Calu3 (cell line): ENCODE measurements around the gene MKNK1. TPM values are rescaled to one million over a fixed set of nuclear protein-coding genes. Genes with fewer than 3 reads are reported as not detected.

Experiments
- BruUV-seq: library from RNA; stranded (reverse); fragments of 400-500 nt; replicated peaks from 2 replicates; lab custom pipeline; 2021; lab: Mats Ljungman, UMichigan
- CTCF ChIA-PET: fragments of 300-600 bp; sonication (Branson Sonifier 250); formaldehyde crosslinking; loops from one replicate; lab custom pipeline; 2022; ENCODE audit warnings: antibody characterized with exemption; lab: Charles Lee
- DNase-seq: peaks from one replicate; pipeline ENCODE4 v3.0.0; 2022
- H3K27ac Mint-ChIP-seq: one replicate; pipeline ENCODE4 v1.8.0; 2022; ENCODE audit warnings: mixed read lengths; ENCODE audit not compliant: unreplicated experiment
- H3K27me3 Mint-ChIP-seq: one replicate; pipeline ENCODE4 v1.8.0; 2022; ENCODE audit warnings: mixed read lengths; ENCODE audit not compliant: unreplicated experiment
- H3K36me3 Mint-ChIP-seq: one replicate; pipeline ENCODE4 v1.8.0; 2022; ENCODE audit warnings: mild to moderate bottlenecking, moderate library complexity, mixed read lengths; ENCODE audit not compliant: insufficient read depth, unreplicated experiment
- H3K4me1 Mint-ChIP-seq: one replicate; pipeline ENCODE4 v1.8.0; 2022; ENCODE audit warnings: mild to moderate bottlenecking, low read depth, mixed read lengths; ENCODE audit not compliant: unreplicated experiment
- H3K4me3 Mint-ChIP-seq: one replicate; pipeline ENCODE4 v1.8.0; 2022; ENCODE audit warnings: mild to moderate bottlenecking, low read depth, moderate library complexity, mixed read lengths; ENCODE audit not compliant: unreplicated experiment
- H3K9me3 Mint-ChIP-seq: one replicate; pipeline ENCODE4 v1.8.0; 2022; ENCODE audit warnings: low read depth, mixed read lengths; ENCODE audit not compliant: unreplicated experiment
- intact Hi-C: fragments of 100-400 bp; cut with micrococcal nuclease; formaldehyde crosslinking; loops from one replicate; pipeline ENCODE4 v1.10.0; 2022; ENCODE audit not compliant: unreplicated experiment
- total RNA-seq: library from RNA; stranded (reverse); gene quantifications from 2 replicates; pipeline ENCODE4 v1.2.3, GENCODE V29; 2022
- TF ChIP-seq, protein P1 (sequence below): fragments of 200-600 bp; IDR thresholded peaks from one replicate; pipeline ENCODE4 v1.8.0; 2022; ENCODE audit warnings: antibody characterized with exemption; ENCODE audit not compliant: unreplicated experiment

Gene MKNK1
- total RNA-seq, 1 experiment from 2014 or later, result 29.6 TPM

DNA sequence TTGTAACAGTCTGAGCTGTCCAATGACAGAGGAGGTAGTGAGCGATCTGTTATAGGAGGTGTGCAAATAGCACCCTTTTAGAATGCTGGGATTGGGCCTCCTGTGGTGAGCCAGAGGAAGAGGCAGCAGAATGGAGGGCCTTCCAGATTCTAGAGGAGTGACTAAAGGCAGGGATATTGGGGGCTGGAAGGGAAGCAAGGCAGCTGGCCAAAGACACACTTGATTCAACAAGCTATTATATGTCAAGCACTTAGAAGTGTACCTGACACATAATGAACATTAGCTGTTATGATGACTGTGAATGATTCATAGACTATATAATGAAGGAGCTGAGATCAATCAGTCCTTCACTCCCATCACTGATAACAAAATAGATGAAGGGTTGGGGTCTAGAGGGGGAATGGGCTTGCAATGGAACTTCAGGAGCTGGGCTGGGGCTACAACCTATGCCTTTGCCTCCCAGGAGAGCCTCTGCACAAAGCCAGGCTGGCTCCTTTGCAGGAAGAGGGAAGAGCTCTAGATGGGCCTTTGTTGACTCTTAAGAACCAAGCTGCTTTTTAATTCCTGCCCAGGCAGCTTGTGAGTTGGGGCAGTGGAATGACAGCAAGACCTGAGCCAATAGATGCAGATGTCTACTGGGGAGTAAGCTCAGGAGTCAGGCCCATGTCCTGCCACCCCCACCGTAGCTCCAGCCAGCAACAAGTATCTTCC is 2.3 kb upstream of the MKNK1 start:
- H3K27me3 Mint-ChIP-seq, result no peaks in the 10 kb centered on the region
- no peak for DNase-seq
- no peaks in the 10 kb centered on the region for H3K9me3 Mint-ChIP-seq
- H3K36me3 Mint-ChIP-seq, result peaks cover 26% of the 10 kb centered on the region
- no peak overlapping the region for H3K27ac Mint-ChIP-seq
- peaks cover 8% of the 10 kb centered on the region for H3K4me1 Mint-ChIP-seq
- intact Hi-C loops, result no loop called here
- TF ChIP-seq, protein P1, sequence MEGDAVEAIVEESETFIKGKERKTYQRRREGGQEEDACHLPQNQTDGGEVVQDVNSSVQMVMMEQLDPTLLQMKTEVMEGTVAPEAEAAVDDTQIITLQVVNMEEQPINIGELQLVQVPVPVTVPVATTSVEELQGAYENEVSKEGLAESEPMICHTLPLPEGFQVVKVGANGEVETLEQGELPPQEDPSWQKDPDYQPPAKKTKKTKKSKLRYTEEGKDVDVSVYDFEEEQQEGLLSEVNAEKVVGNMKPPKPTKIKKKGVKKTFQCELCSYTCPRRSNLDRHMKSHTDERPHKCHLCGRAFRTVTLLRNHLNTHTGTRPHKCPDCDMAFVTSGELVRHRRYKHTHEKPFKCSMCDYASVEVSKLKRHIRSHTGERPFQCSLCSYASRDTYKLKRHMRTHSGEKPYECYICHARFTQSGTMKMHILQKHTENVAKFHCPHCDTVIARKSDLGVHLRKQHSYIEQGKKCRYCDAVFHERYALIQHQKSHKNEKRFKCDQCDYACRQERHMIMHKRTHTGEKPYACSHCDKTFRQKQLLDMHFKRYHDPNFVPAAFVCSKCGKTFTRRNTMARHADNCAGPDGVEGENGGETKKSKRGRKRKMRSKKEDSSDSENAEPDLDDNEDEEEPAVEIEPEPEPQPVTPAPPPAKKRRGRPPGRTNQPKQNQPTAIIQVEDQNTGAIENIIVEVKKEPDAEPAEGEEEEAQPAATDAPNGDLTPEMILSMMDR, result no peak
- no TSS peak for BruUV-seq
- H3K4me3 Mint-ChIP-seq, result no peak overlapping the region
- CTCF ChIA-PET, result no interaction called here

DNA sequence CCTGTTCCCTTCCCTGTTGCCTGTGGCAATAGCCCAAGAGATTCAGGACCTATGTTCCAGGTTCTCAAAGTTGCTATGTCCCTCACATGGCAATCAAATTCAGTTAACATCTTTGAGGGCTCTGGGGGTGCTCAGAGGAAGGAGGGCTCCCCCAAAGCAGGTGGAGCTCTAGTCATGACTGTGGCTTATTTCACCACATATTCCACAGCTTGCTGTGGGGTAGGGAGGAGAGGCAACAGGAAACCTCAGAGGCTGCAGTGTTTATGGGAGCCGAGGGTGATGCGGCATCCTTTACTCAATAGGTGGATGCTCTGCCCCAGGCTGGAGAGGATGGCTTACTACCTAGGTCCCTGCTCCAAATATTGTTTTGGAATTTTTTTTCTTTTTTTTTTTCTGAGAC is 1.2 kb upstream of the MKNK1 start:
- H3K9me3 Mint-ChIP-seq, result no peaks in the 10 kb centered on the region
- no peak overlapping the region for H3K27ac Mint-ChIP-seq
- peak overlapping the region; percentile 86 for H3K4me3 Mint-ChIP-seq
- no TSS peak for BruUV-seq
- no peaks in the 10 kb centered on the region for H3K27me3 Mint-ChIP-seq
- intact Hi-C loops, result no loop called here
- peaks cover 26% of the 10 kb centered on the region for H3K36me3 Mint-ChIP-seq
- CTCF ChIA-PET, result interaction anchor here (0.6 to 2.5 kb wide), 2 partner anchors 9 to 234 kb away, joined by 6 to 10 read pairs; no protein-coding TSS in a partner anchor
- no peak for DNase-seq
- peaks cover 11% of the 10 kb centered on the region for H3K4me1 Mint-ChIP-seq
- TF ChIP-seq, protein P1, result no peak

DNA sequence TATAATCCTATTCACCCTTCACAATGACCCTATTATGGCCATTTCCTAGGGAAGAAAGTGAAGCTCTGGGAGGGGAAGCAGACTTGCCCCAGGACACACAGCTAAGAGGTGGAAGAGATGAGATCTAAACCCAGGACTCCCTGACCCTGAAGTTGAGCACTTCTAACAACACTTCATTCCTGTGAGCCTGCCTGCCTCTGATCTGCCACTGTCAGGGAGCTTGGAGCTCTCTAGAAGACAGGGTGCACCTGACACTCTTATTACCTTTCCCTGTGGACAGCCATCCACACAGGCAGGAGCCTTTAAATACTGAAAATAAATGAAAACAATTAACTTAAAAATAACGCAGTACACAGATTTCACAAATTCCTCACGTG is 599 bp downstream of the MKNK1 start:
- TF ChIP-seq, protein P1, result no peak
- Mint-ChIP-seq H3K9me3 (no peaks in the 10 kb centered on the region), H3K27ac (peak overlapping the region; percentile 84), H3K4me3 (peak overlapping the region; percentile 86), H3K27me3 (no peaks in the 10 kb centered on the region), H3K4me1 (peaks cover 18% of the 10 kb centered on the region), H3K36me3 (peaks cover 26% of the 10 kb centered on the region)
- intact Hi-C loops, result no loop called here
- TSS peak; percentile 42 for BruUV-seq
- CTCF ChIA-PET, result interaction anchor here (1.2 to 2.5 kb wide), 4 partner anchors 10 to 162 kb away, joined by 3 to 10 read pairs (median 5); partner anchors contain the start of gene MOB3C
- DNase-seq, result no peak

DNA sequence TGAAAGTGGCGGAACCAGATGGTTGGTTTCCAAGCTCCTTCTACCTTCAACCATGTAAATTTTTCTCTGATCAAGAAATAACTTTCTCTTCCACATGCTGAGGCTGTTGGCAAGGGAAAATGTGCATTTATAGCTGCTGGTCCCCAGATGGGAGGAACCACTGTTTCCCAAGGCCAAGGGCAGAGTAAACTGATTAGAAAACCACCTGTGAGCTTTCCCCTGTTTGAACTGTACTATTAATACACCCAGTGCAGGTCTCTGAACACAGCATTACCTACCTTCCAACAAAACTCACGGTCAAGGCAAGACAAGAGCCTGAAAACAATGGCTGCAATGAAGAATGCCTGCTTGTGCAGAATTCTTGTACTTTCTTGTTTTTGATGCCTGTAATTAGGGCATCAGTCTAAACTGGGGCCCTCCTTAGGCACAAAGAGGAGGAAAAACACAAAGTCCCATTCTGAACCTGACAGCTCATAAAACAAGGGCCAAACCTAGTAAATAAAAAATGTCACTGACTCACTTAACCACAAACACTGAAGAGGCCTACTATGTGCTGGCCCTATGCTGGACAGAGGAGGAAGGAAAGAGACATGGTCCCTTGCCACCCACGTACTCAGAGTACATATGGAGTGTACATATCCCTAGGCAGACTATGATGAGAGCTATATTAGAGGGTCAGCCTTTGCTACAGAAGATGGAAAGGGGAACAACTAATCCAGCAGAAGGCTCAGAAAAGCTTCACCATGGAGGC is 2.6 kb downstream of the MKNK1 start:
- peaks cover 18% of the 10 kb centered on the region for H3K4me1 Mint-ChIP-seq
- DNase-seq, result no peak
- BruUV-seq, result no TSS peak
- intact Hi-C loops, result no loop called here
- TF ChIP-seq, protein P1, result no peak
- no peak overlapping the region for H3K27ac Mint-ChIP-seq
- no peak overlapping the region for H3K4me3 Mint-ChIP-seq
- peaks cover 26% of the 10 kb centered on the region for H3K36me3 Mint-ChIP-seq
- H3K9me3 Mint-ChIP-seq, result no peaks in the 10 kb centered on the region
- H3K27me3 Mint-ChIP-seq, result no peaks in the 10 kb centered on the region
- CTCF ChIA-PET, result no interaction called here
